GM23248 (cell line): ENCODE data around the gene ASTN1. TPM values are rescaled to one million over a fixed set of nuclear protein-coding genes. Genes with fewer than 3 reads are reported as not detected.
A peak's percentile ranks its signal among the peaks of the same experiment; 100 is the strongest.

Experiments
- DNase-seq: peaks from one replicate; pipeline ENCODE4 v3.0.0-alpha.2; 2015
- H2AFZ ChIP-seq: fragments of 200-600 bp; sonication (generic); 2 replicates; pipeline ENCODE4 v1.6.1; 2016; ENCODE audit warnings: antibody characterized with exemption
- H3F3A ChIP-seq: fragments of 200-600 bp; sonication (generic); 2 replicates; pipeline ENCODE4 v1.6.1; 2016; ENCODE audit warnings: mild to moderate bottlenecking, antibody characterized with exemption, mixed run types; ENCODE audit not compliant: insufficient read depth
- H3K27ac ChIP-seq: fragments of 200-600 bp; sonication (generic); 2 replicates; pipeline ENCODE4 v1.5.1; 2016; ENCODE audit warnings: mild to moderate bottlenecking
- H3K27me3 ChIP-seq: fragments of 200-600 bp; sonication (generic); replicated peaks from 2 replicates; pipeline ENCODE4 v1.6.1; 2016; ENCODE audit warnings: mild to moderate bottlenecking; ENCODE audit not compliant: insufficient read depth
- H3K36me3 ChIP-seq: fragments of 200-600 bp; sonication (generic); 2 replicates; pipeline ENCODE4 v1.6.1; 2016; ENCODE audit warnings: low read depth, mild to moderate bottlenecking
- H3K4me1 ChIP-seq: fragments of 200-600 bp; sonication (generic); 2 replicates; pipeline ENCODE4 v1.6.1; 2016; ENCODE audit warnings: mild to moderate bottlenecking; ENCODE audit not compliant: insufficient read depth
- H3K4me2 ChIP-seq: fragments of 200-600 bp; sonication (generic); one replicate; pipeline ENCODE4 v1.6.1; 2016; ENCODE audit warnings: mild to moderate bottlenecking; ENCODE audit not compliant: unreplicated experiment
- H3K4me3 ChIP-seq: fragments of 200-600 bp; sonication (generic); 2 replicates; pipeline ENCODE4 v1.5.1; 2016; ENCODE audit warnings: mild to moderate bottlenecking
- H3K79me2 ChIP-seq: fragments of 200-600 bp; sonication (generic); 2 replicates; pipeline ENCODE4 v1.6.1; 2016; ENCODE audit warnings: mild to moderate bottlenecking; ENCODE audit not compliant: insufficient read depth
- H3K9ac ChIP-seq: fragments of 200-600 bp; sonication (generic); 2 replicates; pipeline ENCODE4 v1.6.1; 2016; ENCODE audit warnings: mild to moderate bottlenecking
- H3K9me2 ChIP-seq: fragments of 200-600 bp; sonication (generic); 2 replicates; pipeline ENCODE4 v1.6.1; 2016; ENCODE audit warnings: mixed run types, mild to moderate bottlenecking, moderate library complexity; ENCODE audit not compliant: insufficient read depth
- H3K9me3 ChIP-seq: fragments of 200-600 bp; sonication (generic); one replicate; pipeline ENCODE4 v1.6.1; 2017; ENCODE audit warnings: low read depth
- H4K20me1 ChIP-seq: fragments of 200-600 bp; sonication (generic); 2 replicates; pipeline ENCODE4 v1.6.0; 2016; ENCODE audit not compliant: insufficient read depth
- EZH2 ChIP-seq: fragments of 200-600 bp; sonication (generic); IDR thresholded peaks from 2 replicates; pipeline ENCODE4 v1.6.1; 2018; ENCODE audit warnings: antibody characterized with exemption, mild to moderate bottlenecking; ENCODE audit not compliant: insufficient read depth, poor library complexity, severe bottlenecking
- EZH2phosphoT487 ChIP-seq: fragments of 200-600 bp; sonication (generic); IDR thresholded peaks from 2 replicates; pipeline ENCODE4 v1.6.1; 2018; ENCODE audit warnings: antibody characterized with exemption, moderate library complexity, mild to moderate bottlenecking, low read depth; ENCODE audit not compliant: insufficient read depth
- WGBS, 2 experiments: methylation state at CpG; one replicate each; pipeline ENCODE4 v1.1.6; 2015 to 2017; ENCODE audit warnings: low lambda C conversion rate in 2 of 2, low coverage in 1 of 2; ENCODE audit errors: missing lambda C conversion rate in 2 of 2; 5-methylcytosine and 5-hydroxymethylcytosine counted together
- in situ Hi-C: fragments of 300-500 bp; cut with MboI; formaldehyde crosslinking; loops from 2 replicates; pipeline ENCODE4 v1.15.0; 2020
- polyA plus RNA-seq: library from polyadenylated mRNA; unstranded; fragments of >200 nt; fragmentation: Nextera tagmentation; extraction: Ambion mirVana; gene quantifications from 2 replicates; pipeline ENCODE4 v1.2.1, GENCODE V29; 2016
- total RNA-seq: library from RNA; depleted of rRNA; stranded (reverse); fragments of >200 nt; shearing (Covaris generic); gene quantifications from 2 replicates; pipeline ENCODE4 v1.2.3, GENCODE V29; 2014

The ASTN1 gene
- total and polyA plus RNA-seq, 2 experiments from 2014 or later: not detected

DNA sequence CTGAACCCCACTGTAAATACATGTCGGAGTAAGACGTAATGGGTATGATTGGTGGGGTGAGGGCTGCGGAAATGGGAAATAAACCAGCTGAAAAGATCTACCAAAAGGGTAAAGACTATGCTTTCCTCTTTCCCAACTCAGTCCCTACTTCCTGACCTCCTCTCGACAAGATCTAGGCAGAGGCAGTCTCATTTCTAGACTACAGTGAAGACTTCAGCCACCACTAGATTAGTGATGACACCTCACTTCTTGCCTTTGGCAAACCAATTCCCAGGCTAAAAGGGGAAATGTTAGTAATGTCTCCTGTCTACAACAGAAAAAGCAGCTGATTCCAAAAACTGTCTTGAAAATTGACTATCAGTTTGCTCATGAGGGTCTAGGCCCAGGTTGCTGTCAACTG is 219.9 kb downstream of the ASTN1 start:
- H3K9me2 ChIP-seq: no peaks in the 10 kb centered on the region
- no peak for DNase-seq
- no peaks in the 10 kb centered on the region for H3K9me3 ChIP-seq
- WGBS, 2 experiments: 46 to 58% methylated on average over 4 of the region's 4 CpGs
- no peak overlapping the region for H3K4me3 ChIP-seq
- H3K9ac ChIP-seq: no peak overlapping the region
- H3K79me2 ChIP-seq: no peaks in the 10 kb centered on the region
- H2AFZ ChIP-seq: no peak overlapping the region
- no peaks in the 10 kb centered on the region for H3K36me3 ChIP-seq
- no peak overlapping the region for H3K27ac ChIP-seq
- no peak overlapping the region for H3K4me2 ChIP-seq
- no peaks in the 10 kb centered on the region for H3F3A ChIP-seq
- no peaks in the 10 kb centered on the region for H3K27me3 ChIP-seq
- TF ChIP-seq EZH2 (no peak), EZH2phosphoT487 (no peak)
- no peaks in the 10 kb centered on the region for H4K20me1 ChIP-seq
- in situ Hi-C loops: no loop called here
- no peaks in the 10 kb centered on the region for H3K4me1 ChIP-seq

DNA sequence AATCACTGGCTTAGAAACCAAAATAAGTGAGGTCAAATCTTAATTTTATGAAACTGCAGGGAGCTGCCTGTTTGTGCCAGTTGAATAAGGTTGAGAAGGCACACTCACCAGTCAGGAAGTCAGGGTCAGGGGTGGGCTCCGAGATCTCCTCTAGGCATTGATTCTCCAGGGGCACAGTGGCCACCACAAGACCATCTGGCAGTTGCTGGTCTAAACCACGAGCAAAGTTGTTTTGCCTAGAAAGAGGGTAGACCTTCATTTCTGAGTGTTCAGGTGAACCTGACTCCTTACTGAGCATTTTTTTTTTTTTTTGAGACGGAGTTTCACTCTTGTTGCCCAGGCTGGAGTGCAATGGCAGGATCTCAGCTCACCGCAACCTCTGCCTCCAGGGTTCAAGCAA is 220.7 kb downstream of the ASTN1 start:
- Histone ChIP-seq H3K9me3 (no peaks in the 10 kb centered on the region), H3K79me2 (no peaks in the 10 kb centered on the region), H3K27ac (no peak overlapping the region), H3K9ac (no peak overlapping the region), H3K9me2 (no peaks in the 10 kb centered on the region), H2AFZ (no peak overlapping the region), H3K4me1 (no peaks in the 10 kb centered on the region), H3K4me2 (no peak overlapping the region), H3K4me3 (no peak overlapping the region), H3K36me3 (no peaks in the 10 kb centered on the region), H4K20me1 (no peaks in the 10 kb centered on the region), H3K27me3 (no peaks in the 10 kb centered on the region), H3F3A (no peaks in the 10 kb centered on the region)
- DNase-seq: no peak
- 33 to 34% methylated on average over 4 of the region's 4 CpGs for WGBS, 2 experiments
- TF ChIP-seq EZH2phosphoT487 (no peak), EZH2 (no peak)
- in situ Hi-C loops: no loop called here

DNA sequence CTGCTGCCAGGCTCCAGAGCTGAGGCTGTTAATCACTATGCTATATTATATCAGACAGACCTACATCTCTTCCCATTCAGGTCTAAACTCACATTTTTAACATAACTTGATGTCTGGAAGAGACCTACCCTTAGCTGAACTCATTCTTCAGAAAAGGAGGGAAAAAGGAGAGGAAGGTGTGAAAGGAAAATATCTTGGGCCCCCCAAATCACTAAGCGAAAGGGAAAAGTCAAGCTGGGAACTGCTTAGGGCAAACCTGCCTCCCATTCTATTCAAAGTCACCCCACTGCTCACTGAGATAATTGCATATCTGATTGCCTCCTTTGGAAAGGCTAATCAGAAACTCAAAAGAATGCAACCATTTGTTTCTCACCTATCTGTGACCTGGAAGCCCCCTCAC is 222.2 kb downstream of the ASTN1 start:
- H4K20me1 ChIP-seq: no peaks in the 10 kb centered on the region
- no peaks in the 10 kb centered on the region for H3K9me3 ChIP-seq
- H3K4me1 ChIP-seq: no peaks in the 10 kb centered on the region
- no peaks in the 10 kb centered on the region for H3F3A ChIP-seq
- no peak for DNase-seq
- no peak overlapping the region for H2AFZ ChIP-seq
- in situ Hi-C loops: no loop called here
- no peak overlapping the region for H3K27ac ChIP-seq
- H3K4me3 ChIP-seq: no peak overlapping the region
- no peak overlapping the region for H3K9ac ChIP-seq
- no peaks in the 10 kb centered on the region for H3K27me3 ChIP-seq
- H3K9me2 ChIP-seq: no peaks in the 10 kb centered on the region
- H3K79me2 ChIP-seq: no peaks in the 10 kb centered on the region
- WGBS, 2 experiments: 55 to 83% methylated on average over 1 of the region's 1 CpG
- TF ChIP-seq EZH2phosphoT487: no peak
- TF ChIP-seq EZH2: no peak
- H3K36me3 ChIP-seq: no peaks in the 10 kb centered on the region
- no peak overlapping the region for H3K4me2 ChIP-seq

DNA sequence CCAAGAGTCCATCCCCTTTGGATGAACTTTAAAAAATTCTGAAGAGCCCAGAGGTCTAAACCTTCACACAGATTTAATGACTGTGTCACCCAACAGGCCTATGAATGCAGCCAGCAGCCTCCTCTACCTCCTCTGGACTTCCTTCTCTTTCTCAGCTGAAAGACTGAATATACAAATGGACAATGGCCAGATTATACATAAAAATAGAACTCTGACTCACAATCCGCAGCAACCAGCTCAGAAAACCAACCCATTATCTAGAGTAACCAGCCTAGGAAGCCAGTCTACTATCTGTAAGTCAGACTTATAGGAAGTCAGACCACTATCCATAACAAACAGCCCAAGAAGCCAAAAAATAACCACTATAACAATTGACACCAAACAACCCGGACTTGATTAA is 224.5 kb downstream of the ASTN1 start:
- Histone ChIP-seq H3K4me1 (no peaks in the 10 kb centered on the region), H3K27ac (no peak overlapping the region), H3F3A (no peaks in the 10 kb centered on the region), H3K9me3 (no peaks in the 10 kb centered on the region), H4K20me1 (no peaks in the 10 kb centered on the region), H3K9me2 (no peaks in the 10 kb centered on the region), H3K4me2 (no peak overlapping the region), H3K79me2 (no peaks in the 10 kb centered on the region), H3K27me3 (no peaks in the 10 kb centered on the region; the same call in 1 of the 2 replicates), H3K9ac (no peak overlapping the region), H3K36me3 (no peaks in the 10 kb centered on the region), H3K4me3 (no peak overlapping the region), H2AFZ (no peak overlapping the region)
- DNase-seq: peak; percentile 9
- WGBS, 2 experiments: 14 to 16% methylated on average over 2 of the region's 2 CpGs
- TF ChIP-seq EZH2 (no peak), EZH2phosphoT487 (no peak)
- in situ Hi-C loops: no loop called here

DNA sequence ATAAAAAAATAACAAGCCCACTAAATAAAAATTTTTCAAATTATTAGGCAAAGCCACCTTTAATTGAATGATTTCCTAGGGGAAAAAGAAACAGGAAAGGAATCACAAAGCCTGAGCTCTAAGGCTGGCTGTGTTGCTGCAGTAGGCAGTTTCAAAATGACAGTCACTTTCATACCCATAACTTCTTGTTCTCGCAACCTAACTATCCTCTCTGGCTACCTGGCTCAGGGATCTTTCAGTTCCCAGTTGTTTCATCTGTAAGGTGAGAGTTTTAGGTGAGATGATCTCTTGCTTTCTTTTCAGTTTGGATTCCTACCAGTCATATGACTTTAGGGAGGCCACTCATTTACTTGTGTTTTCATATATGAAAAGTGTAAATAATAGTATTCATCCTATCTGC is 226.1 kb downstream of the ASTN1 start:
- TF ChIP-seq EZH2phosphoT487: no peak
- TF ChIP-seq EZH2: no peak
- no peak for DNase-seq
- Histone ChIP-seq H3K36me3 (no peaks in the 10 kb centered on the region), H4K20me1 (no peaks in the 10 kb centered on the region), H3K27ac (no peak overlapping the region), H2AFZ (no peak overlapping the region), H3K4me1 (no peaks in the 10 kb centered on the region), H3K4me3 (no peak overlapping the region), H3K4me2 (no peak overlapping the region), H3F3A (no peaks in the 10 kb centered on the region), H3K27me3 (no peaks in the 10 kb centered on the region; the same call in 1 of the 2 replicates), H3K9ac (no peak overlapping the region), H3K9me2 (no peaks in the 10 kb centered on the region), H3K79me2 (no peaks in the 10 kb centered on the region), H3K9me3 (no peaks in the 10 kb centered on the region)
- WGBS, 2 experiments: 38 to 66% methylated on average over 1 of the region's 1 CpG
- in situ Hi-C loops: no loop called here
